Astrocyte of the cerebellum (primary cell): ENCODE data around the gene TREH.

Source experiments
- DNase-seq: peaks from one replicate; pipeline ENCODE4 v3.0.0-alpha.2; 2011; ENCODE audit warnings: low read depth
- H3K4me3 ChIP-seq: 2 replicates; pipeline ENCODE4 v1.5.1; 2011; ENCODE audit warnings: mild to moderate bottlenecking, low read depth, low read length, moderate library complexity
- in situ Hi-C: cut with HindIII; loops from 2 replicates; pipeline ENCODE4 v1.10.0; 2017; ENCODE audit warnings: low sequenced_read_pairs
- TF ChIP-seq, protein P1 (sequence below): IDR thresholded peaks from 2 replicates; pipeline ENCODE4 v1.5.1; 2012; ENCODE audit warnings: low read length, low read depth, moderate library complexity, mild to moderate bottlenecking; ENCODE audit errors: missing control alignments

The TREH gene

DNA sequence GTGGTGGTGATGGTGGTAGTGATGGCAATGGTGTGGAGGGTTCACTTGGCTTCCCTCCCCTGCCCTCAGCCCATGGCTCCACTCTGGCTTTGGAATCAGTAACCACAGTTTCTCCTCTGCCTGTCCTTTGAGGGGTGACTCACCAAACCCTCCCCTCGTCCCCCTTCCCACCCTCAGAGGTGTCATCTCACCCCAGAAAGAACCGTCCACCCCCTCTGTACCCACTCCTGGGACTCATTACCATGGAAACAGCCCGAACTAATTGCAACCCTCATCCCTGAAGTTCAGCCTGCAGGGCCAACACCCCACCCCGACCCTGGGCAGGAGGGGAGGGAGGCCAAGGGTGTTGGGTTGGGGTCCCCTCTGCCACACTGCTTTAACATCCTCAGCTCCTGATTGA is 45.5 kb downstream of the TREH start:
- DNase-seq: no peak
- in situ Hi-C loops: no loop called here
- TF ChIP-seq, protein P1, sequence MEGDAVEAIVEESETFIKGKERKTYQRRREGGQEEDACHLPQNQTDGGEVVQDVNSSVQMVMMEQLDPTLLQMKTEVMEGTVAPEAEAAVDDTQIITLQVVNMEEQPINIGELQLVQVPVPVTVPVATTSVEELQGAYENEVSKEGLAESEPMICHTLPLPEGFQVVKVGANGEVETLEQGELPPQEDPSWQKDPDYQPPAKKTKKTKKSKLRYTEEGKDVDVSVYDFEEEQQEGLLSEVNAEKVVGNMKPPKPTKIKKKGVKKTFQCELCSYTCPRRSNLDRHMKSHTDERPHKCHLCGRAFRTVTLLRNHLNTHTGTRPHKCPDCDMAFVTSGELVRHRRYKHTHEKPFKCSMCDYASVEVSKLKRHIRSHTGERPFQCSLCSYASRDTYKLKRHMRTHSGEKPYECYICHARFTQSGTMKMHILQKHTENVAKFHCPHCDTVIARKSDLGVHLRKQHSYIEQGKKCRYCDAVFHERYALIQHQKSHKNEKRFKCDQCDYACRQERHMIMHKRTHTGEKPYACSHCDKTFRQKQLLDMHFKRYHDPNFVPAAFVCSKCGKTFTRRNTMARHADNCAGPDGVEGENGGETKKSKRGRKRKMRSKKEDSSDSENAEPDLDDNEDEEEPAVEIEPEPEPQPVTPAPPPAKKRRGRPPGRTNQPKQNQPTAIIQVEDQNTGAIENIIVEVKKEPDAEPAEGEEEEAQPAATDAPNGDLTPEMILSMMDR: no peak

DNA sequence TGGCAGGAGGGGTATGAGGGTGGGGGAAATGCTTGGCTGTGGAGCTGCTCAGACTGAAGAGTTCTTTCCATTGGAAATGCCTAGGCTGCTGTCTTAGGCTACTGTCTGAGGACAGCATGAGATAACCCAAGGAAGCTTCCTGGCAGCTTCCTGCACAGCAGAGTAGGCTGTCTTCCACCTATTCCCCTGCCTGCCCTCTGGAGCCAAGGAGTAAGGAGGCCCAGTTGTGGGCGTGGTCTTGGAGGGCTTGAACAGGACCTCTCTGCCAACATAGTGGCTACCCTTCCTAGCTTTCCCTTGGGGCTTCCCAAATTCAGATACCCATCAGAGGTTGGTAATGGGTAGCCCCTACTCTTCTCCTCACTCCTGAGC is 46.1 kb downstream of the TREH start:
- in situ Hi-C loops: no loop called here
- DNase-seq: no peak
- TF ChIP-seq, protein P1: no peak
- no peak overlapping the region for H3K4me3 ChIP-seq

More for the DNA sequence above, 45.5 kb downstream of the TREH start:
- no peak overlapping the region for H3K4me3 ChIP-seq

DNA sequence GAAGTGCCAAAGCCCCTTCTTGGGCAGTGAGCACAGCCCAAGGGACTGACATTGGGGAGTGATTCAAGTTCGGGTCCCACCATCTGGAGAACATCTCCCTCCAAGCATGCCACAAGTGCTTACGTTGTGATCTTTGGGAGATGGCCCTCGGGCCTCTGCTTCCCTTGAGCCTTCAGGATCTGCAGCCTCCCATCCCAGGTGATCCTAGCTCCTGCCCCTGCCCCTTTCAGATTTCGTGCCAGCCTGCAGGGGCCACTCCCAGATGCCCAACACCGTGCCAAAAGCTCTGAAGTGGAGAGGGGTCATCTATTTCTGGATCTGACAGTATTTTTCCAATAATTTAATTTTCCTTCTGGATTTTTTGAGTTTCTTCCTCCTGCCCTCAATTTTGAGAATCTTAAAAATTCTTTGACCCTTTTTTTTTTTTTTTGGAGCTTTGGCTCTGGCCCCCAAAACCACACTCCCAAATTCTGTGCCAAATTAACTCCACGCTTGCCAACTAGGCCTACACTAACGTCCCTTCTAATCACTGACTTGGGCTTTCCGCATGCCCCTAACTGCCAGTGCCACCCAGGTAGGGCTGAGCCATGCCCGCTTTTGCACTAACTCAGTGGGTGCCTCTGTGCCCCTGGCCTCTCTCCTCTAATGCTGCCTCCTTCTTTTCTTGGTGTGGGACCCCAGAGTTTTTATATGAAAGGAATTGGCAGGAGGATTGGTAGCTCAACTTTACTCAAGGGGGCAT is 46.7 kb downstream of the TREH start:
- in situ Hi-C loops: no loop called here
- TF ChIP-seq, protein P1: no peak
- DNase-seq: no peak
- H3K4me3 ChIP-seq: no peak overlapping the region

DNA sequence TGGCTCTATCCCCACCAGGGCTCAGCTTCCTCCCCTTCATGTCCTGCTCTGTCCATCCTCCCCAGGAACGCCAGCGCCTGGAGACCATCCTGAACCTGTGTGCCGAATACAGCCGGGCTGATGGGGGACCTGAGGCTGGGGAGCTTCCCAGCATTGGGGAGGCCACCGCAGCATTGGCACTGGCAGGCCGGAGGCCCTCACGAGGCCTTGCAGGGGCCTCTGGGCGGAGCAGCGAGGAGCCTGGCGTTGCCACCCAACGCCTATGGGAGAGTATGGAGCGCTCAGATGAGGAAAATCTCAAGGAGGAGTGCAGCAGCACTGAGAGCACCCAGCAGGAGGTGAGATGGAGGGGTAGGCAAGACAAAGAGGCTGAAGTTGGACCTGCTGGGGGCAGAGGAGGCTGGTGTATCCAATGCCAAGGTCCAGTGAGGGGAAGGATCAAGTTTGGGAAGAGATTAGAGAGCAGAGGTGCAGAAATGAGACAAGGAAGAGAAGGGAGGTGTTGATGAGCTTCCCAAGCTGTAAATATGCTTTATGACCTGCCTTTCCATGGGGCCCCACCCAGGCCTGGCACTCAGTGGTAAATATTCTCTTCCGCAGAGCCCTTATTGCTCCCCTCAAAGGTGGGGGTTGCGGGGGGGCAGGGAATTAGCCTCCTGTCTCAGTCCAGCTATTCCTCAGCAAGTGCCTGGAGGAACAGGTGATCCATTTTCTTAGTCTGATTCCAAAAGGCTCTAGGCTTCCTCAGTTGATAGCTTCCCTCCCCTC is 48.1 kb downstream of the TREH start:
- no peak for DNase-seq
- TF ChIP-seq, protein P1: no peak
- in situ Hi-C loops: no loop called here
- no peak overlapping the region for H3K4me3 ChIP-seq

DNA sequence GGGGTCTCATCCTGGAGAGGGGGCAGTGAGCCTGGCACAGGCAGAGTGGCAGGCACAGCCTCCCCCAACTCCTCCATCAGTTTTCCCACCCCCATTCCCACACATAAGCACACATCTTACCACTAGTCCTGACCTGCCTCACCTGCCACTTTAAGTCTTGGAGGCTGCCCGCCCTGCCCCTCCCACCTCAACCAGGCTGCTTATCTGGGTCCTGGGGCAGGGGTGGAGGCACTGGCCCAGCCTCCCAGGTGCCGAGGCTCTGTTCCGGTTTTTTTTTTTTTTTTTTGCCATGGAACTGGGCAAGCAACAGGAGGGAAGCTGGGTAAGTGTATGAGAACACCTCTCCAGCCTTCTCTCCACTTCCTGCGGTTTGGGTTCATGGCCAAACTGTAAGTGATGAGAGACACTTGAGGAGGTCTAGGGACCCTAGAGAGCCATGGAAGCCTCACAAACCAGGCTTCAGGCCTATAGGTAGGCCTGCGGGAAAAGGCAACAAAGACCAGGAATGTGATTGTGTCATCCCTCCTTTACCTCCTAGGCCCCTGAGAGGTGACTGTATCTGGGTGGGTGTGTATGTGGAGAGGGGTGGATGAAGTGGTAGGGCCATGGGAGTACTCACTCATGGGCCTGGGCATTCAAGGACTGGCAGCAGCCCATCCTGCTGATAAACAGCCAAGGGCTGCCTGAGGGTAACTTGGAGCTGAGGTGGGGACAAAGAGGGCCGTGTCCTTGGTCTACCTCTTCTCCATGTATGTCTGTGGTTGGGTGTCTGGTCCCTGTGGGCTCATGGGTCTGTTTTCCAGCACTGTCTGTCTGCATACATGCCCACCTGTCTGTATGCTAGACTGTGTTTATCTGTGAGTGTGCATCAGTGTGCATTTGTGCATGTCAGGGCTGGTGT is 49.4 kb downstream of the TREH start:
- TF ChIP-seq, protein P1: no peak
- in situ Hi-C loops: no loop called here
- DNase-seq: no peak
- H3K4me3 ChIP-seq: no peak overlapping the region

DNA sequence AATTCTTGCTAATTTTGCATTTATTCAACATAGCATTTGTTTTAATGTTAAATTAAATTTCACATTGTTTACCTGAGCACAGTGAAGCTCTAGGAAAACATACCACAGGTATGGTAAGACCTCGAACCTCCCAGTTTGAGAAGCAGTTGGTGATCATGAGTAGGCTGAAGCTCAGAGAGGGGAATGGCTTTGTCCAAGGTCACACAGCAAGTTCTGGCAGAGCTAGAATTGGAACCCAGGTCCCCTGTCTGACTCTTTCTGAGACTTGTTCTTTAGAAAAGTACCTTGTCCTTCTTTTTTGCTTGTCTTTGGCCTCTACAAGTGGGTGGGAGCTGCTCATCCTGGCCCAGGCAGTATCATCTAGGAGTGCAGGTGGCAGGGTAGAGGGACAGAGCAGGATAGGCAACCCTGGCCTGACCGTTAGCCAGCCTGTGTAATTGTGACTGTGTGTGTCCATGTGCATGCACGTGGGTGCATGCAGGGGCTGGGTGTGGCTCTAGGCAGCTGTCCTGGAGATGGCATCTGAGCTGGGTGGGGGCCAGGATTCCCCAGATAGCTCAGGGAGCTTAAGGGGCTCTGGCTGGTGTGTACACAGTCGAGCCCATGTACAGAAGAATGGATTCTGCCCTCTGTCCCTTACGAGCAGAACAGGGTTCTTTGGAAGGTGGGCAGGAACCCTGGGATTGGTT is 50.4 kb downstream of the TREH start:
- no peak overlapping the region for H3K4me3 ChIP-seq
- no peak for DNase-seq
- TF ChIP-seq, protein P1: no peak
- in situ Hi-C loops: no loop called here
